NB4 (cell line): ENCODE measurements around the gene EIPR1.

Source experiments
- POLR2A ChIP-seq: IDR thresholded peaks from 2 replicates; pipeline ENCODE4 v1.6.1; 2011; ENCODE audit warnings: mild to moderate bottlenecking; ENCODE audit not compliant: insufficient read length; ENCODE audit errors: extremely low read depth
- TF ChIP-seq, protein P1 (sequence below): IDR thresholded peaks from one replicate; pipeline ENCODE4 v1.5.1; 2012; ENCODE audit warnings: low read depth, low read length
- TF ChIP-seq, protein P2 (sequence below): IDR thresholded peaks from 2 replicates; pipeline ENCODE4 v1.6.1; 2011; ENCODE audit warnings: low read depth, low read length

DNA sequence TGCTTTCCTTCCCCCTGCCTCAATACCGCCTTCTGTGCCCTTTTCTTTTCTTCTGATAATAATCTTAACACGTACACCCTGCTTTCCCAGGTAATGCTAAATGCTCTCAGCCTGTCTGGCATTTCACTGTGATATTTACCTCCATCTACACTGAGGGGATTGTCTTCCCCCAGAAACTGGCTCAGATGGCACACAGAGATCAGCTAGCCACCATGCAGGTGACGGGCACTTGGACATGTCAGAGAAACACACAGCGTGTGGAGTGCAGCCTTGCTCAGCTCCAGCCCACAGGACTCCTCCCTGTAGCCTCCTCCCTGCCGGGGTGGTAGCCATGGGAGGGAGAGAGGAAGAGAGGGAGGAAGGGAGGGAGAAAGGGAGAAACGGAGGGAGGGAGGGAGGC, 131.2 kb downstream of the EIPR1 start:
- TF ChIP-seq, protein P1, sequence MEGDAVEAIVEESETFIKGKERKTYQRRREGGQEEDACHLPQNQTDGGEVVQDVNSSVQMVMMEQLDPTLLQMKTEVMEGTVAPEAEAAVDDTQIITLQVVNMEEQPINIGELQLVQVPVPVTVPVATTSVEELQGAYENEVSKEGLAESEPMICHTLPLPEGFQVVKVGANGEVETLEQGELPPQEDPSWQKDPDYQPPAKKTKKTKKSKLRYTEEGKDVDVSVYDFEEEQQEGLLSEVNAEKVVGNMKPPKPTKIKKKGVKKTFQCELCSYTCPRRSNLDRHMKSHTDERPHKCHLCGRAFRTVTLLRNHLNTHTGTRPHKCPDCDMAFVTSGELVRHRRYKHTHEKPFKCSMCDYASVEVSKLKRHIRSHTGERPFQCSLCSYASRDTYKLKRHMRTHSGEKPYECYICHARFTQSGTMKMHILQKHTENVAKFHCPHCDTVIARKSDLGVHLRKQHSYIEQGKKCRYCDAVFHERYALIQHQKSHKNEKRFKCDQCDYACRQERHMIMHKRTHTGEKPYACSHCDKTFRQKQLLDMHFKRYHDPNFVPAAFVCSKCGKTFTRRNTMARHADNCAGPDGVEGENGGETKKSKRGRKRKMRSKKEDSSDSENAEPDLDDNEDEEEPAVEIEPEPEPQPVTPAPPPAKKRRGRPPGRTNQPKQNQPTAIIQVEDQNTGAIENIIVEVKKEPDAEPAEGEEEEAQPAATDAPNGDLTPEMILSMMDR, result no peak
- no peak for TF ChIP-seq POLR2A
- TF ChIP-seq, protein P2, sequence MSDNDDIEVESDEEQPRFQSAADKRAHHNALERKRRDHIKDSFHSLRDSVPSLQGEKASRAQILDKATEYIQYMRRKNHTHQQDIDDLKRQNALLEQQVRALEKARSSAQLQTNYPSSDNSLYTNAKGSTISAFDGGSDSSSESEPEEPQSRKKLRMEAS, result no peak
